WERI-Rb-1 (cell line): ENCODE results near the gene IMMP2L.

Source experiments
- DNase-seq: peaks from one replicate; pipeline ENCODE4 v3.0.0-alpha.2; 2020
- H3K27ac ChIP-seq: fragments of 250-450 bp; sonication (Bioruptor Pico); 2 replicates; pipeline ENCODE4 v1.5.1; 2020; ENCODE audit warnings: mild to moderate bottlenecking, moderate library complexity
- H3K27me3 ChIP-seq: fragments of 250-450 bp; sonication (Bioruptor Pico); 2 replicates; pipeline ENCODE4 v1.5.1; 2021; ENCODE audit warnings: mild to moderate bottlenecking, low read depth, moderate library complexity; ENCODE audit not compliant: insufficient read depth, severe bottlenecking
- H3K36me3 ChIP-seq: fragments of 250-450 bp; sonication (Bioruptor Pico); 2 replicates; pipeline ENCODE4 v1.5.1; 2020; ENCODE audit warnings: mild to moderate bottlenecking, moderate library complexity
- H3K4me3 ChIP-seq: 2 replicates; pipeline ENCODE4 v1.5.1; 2011; ENCODE audit warnings: low read depth, mild to moderate bottlenecking, control low read depth, low read length
- H3K9me3 ChIP-seq: fragments of 250-450 bp; sonication (Bioruptor Pico); 2 replicates; pipeline ENCODE4 v1.5.1; 2021; ENCODE audit warnings: mild to moderate bottlenecking, moderate library complexity; ENCODE audit not compliant: severe bottlenecking
- CTCF ChIP-seq: IDR thresholded peaks from 2 replicates; pipeline ENCODE4 v1.5.1; 2011; ENCODE audit warnings: low read depth, mild to moderate bottlenecking, control low read depth, inconsistent platforms, low read length

IMMP2L gene

GRCh38 chr7:111068618-111069017, 493.7 kb downstream of the IMMP2L start:
- H3K27me3 ChIP-seq, result no peaks in the 10 kb centered on the region
- H3K36me3 ChIP-seq, result no peaks in the 10 kb centered on the region
- no peak overlapping the region for H3K4me3 ChIP-seq
- H3K27ac ChIP-seq, result no peak overlapping the region
- no peaks in the 10 kb centered on the region for H3K9me3 ChIP-seq
- DNase-seq, result no peak
- no peak for TF ChIP-seq CTCF

- H3K36me3 ChIP-seq, result no peaks in the 10 kb centered on the region
- no peaks in the 10 kb centered on the region for H3K27me3 ChIP-seq
- no peak for DNase-seq
- H3K9me3 ChIP-seq, result peaks cover 2% of the 10 kb centered on the region
- H3K27ac ChIP-seq, result no peak overlapping the region
- TF ChIP-seq CTCF, result no peak
- H3K4me3 ChIP-seq, result no peak overlapping the region
These were observed 494.6 kb downstream of the IMMP2L start for GRCh38 chr7:111067682-111068081.

GRCh38 chr7:111067251-111067650, 495.0 kb downstream of the IMMP2L start:
- DNase-seq, result no peak
- no peaks in the 10 kb centered on the region for H3K36me3 ChIP-seq
- H3K27ac ChIP-seq, result no peak overlapping the region
- H3K4me3 ChIP-seq, result no peak overlapping the region
- peaks cover 4% of the 10 kb centered on the region for H3K9me3 ChIP-seq
- TF ChIP-seq CTCF, result no peak
- no peaks in the 10 kb centered on the region for H3K27me3 ChIP-seq

GRCh38 chr7:111063166-111063565, 499.1 kb downstream of the IMMP2L start:
- Histone ChIP-seq H3K27ac (no peak overlapping the region), H3K9me3 (peaks cover 4% of the 10 kb centered on the region), H3K36me3 (no peaks in the 10 kb centered on the region), H3K27me3 (no peaks in the 10 kb centered on the region), H3K4me3 (no peak overlapping the region)
- no peak for TF ChIP-seq CTCF
- DNase-seq, result no peak

- no peak for DNase-seq
- H3K27me3 ChIP-seq, result no peaks in the 10 kb centered on the region
These were observed 502.5 kb downstream of the IMMP2L start for GRCh38 chr7:111059833-111060232.

More at GRCh38 chr7:111059833-111060232, 502.5 kb downstream of the IMMP2L start:
- Histone ChIP-seq H3K36me3 (no peaks in the 10 kb centered on the region), H3K4me3 (no peak overlapping the region), H3K27ac (no peak overlapping the region), H3K9me3 (peaks cover 4% of the 10 kb centered on the region)
- no peak for TF ChIP-seq CTCF
